GM18505 (cell line): ENCODE measurements around the gene FEZF1.
"Not testable (repeated sequence)": the region's sequence is repeated elsewhere in the genome, so short reads cannot be mapped to it uniquely, and the experiment has no call there.

Source experiments
- ATAC-seq: cut with Tn5 transposase; IDR thresholded peaks from one replicate; pipeline ENCODE4 v1.9.1; 2021; ENCODE audit not compliant: unreplicated experiment
- POLR2A ChIP-seq: IDR thresholded peaks from 4 replicates; pipeline ENCODE4 v1.6.1; 2011; ENCODE audit warnings: borderline replicate concordance; ENCODE audit not compliant: insufficient read depth, insufficient read length; ENCODE audit errors: extremely low read depth

FEZF1 gene

GRCh38 chr7:122303531-122304318, 825 bp downstream of the FEZF1 start:
- ATAC-seq: no peak
- TF ChIP-seq POLR2A: no peak

GRCh38 chr7:122302761-122303530, 1.6 kb downstream of the FEZF1 start:
- no peak for TF ChIP-seq POLR2A
- ATAC-seq: no peak

GRCh38 chr7:122301858-122302760, 2.4 kb downstream of the FEZF1 start:
- no peak for ATAC-seq

GRCh38 chr7:122300956-122301833, 3.4 kb downstream of the FEZF1 start:
- no peak for ATAC-seq
- TF ChIP-seq POLR2A: no peak

More at GRCh38 chr7:122301858-122302760, 2.4 kb downstream of the FEZF1 start:
- no peak for TF ChIP-seq POLR2A

GRCh38 chr7:122300211-122300932, 4.2 kb downstream of the FEZF1 start:
- no peak for TF ChIP-seq POLR2A
- ATAC-seq: no peak

- no peak for ATAC-seq
- no peak for TF ChIP-seq POLR2A
Measured at GRCh38 chr7:122299624-122300210, 4.8 kb downstream of the FEZF1 start.

- no peak for ATAC-seq
- no peak for TF ChIP-seq POLR2A
Measured at GRCh38 chr7:122298618-122299017, 5.9 kb downstream of the FEZF1 start.

GRCh38 chr7:122298131-122298530, 6.4 kb downstream of the FEZF1 start:
- no peak for ATAC-seq

GRCh38 chr7:122291189-122291588, 13.4 kb downstream of the FEZF1 start:
- no peak for TF ChIP-seq POLR2A
- ATAC-seq: no peak

More at GRCh38 chr7:122298131-122298530, 6.4 kb downstream of the FEZF1 start:
- TF ChIP-seq POLR2A: no peak

GRCh38 chr7:122290476-122290875, 14.1 kb downstream of the FEZF1 start:
- ATAC-seq: no peak

GRCh38 chr7:122289426-122289825, 15.1 kb downstream of the FEZF1 start:
- no peak for TF ChIP-seq POLR2A
- ATAC-seq: no peak

More at GRCh38 chr7:122290476-122290875, 14.1 kb downstream of the FEZF1 start:
- no peak for TF ChIP-seq POLR2A

- ATAC-seq: not testable (repeated sequence)
Measured at GRCh38 chr7:122284608-122285007, 19.9 kb downstream of the FEZF1 start.

GRCh38 chr7:122273117-122273516, 31.4 kb downstream of the FEZF1 start:
- TF ChIP-seq POLR2A: no peak
- ATAC-seq: no peak
